IMR-90 (cell line): ENCODE data around the gene OSTC. TPM values are rescaled to one million over a fixed set of nuclear protein-coding genes. Genes with fewer than 3 reads are reported as not detected.

Source experiments
- ATAC-seq: fragments of 200-7000 bp; cut with Tn5 transposase; 2 replicates; pipeline ENCODE4 v1.9.1; 2020; ENCODE audit warnings: low read depth, mild to moderate bottlenecking, moderate library complexity
- BruUV-seq: library from RNA; stranded (reverse); fragments of 400-500 nt; replicated peaks from 2 replicates; lab custom pipeline; 2021; lab: Mats Ljungman, UMichigan
- CTCF ChIA-PET: fragments of 300-600 bp; formaldehyde crosslinking; extraction: SDS; loops from one replicate; lab custom pipeline; 2021; ENCODE audit warnings: antibody characterized with exemption; lab: Yijun Ruan, JAX
- POLR2A ChIA-PET: fragments of 300-600 bp; sonication (Branson Sonifier 250); formaldehyde crosslinking; loops from one replicate; lab custom pipeline; 2022; ENCODE audit warnings: antibody characterized with exemption; ENCODE audit not compliant: unreplicated experiment; lab: Charles Lee
- DNase-seq: peaks from one replicate; pipeline ENCODE4 v3.0.0; 2013
- H2AFZ ChIP-seq: replicated peaks from 2 replicates; pipeline ENCODE3; 2013; ENCODE audit warnings: low read length, mild to moderate bottlenecking; ENCODE audit not compliant: poor library complexity
- H2AK5ac ChIP-seq: 2 replicates; pipeline ENCODE4 v1.6.1; 2013; ENCODE audit warnings: low read depth, low read length, inconsistent platforms
- H2AK9ac ChIP-seq: replicated peaks from 2 replicates; pipeline ENCODE3; 2013; ENCODE audit warnings: mild to moderate bottlenecking, low read depth, low read length, moderate library complexity; ENCODE audit not compliant: poor library complexity
- H2BK120ac ChIP-seq: 2 replicates; pipeline ENCODE4 v1.6.1; 2013; ENCODE audit warnings: low read depth, low read length, inconsistent platforms
- H2BK15ac ChIP-seq: 3 replicates; pipeline ENCODE4 v1.6.1; 2013; ENCODE audit warnings: low read depth, low read length, inconsistent platforms
- H2BK20ac ChIP-seq: 2 replicates; pipeline ENCODE4 v1.6.1; 2013; ENCODE audit warnings: low read depth, mild to moderate bottlenecking, inconsistent platforms, low read length, moderate library complexity
- H2BK5ac ChIP-seq: 2 replicates; pipeline ENCODE4 v1.6.1; 2013; ENCODE audit warnings: mild to moderate bottlenecking, low read depth, low read length, inconsistent platforms; ENCODE audit not compliant: poor library complexity, severe bottlenecking
- H3K14ac ChIP-seq: replicated peaks from 2 replicates; pipeline ENCODE4 v1.6.1; 2013; ENCODE audit warnings: low read depth, low read length, inconsistent platforms
- H3K18ac ChIP-seq: 2 replicates; pipeline ENCODE4 v1.6.1; 2013; ENCODE audit warnings: low read depth, low read length, control low read depth
- H3K23ac ChIP-seq: 2 replicates; pipeline ENCODE4 v1.6.1; 2013; ENCODE audit warnings: low read depth, low read length, inconsistent platforms
- H3K27ac ChIP-seq: 2 replicates; pipeline ENCODE4 v1.5.1; 2013; ENCODE audit warnings: mild to moderate bottlenecking, control low read depth, low read length; ENCODE audit not compliant: insufficient read depth
- H3K27me3 ChIP-seq: 2 replicates; pipeline ENCODE4 v1.6.1; 2013; ENCODE audit warnings: low read length; ENCODE audit not compliant: control insufficient read depth, insufficient read depth
- H3K36me3 ChIP-seq: 2 replicates; pipeline ENCODE4 v1.6.1; 2013; ENCODE audit warnings: low read length, mixed read lengths; ENCODE audit not compliant: control insufficient read depth, insufficient read depth
- H3K4ac ChIP-seq: 2 replicates; pipeline ENCODE4 v1.6.1; 2013; ENCODE audit warnings: low read depth, low read length, inconsistent platforms
- H3K4me1 ChIP-seq: 2 replicates; pipeline ENCODE4 v1.6.1; 2013; ENCODE audit warnings: low read length, mixed read lengths; ENCODE audit not compliant: control insufficient read depth, insufficient read depth
- H3K4me2 ChIP-seq: 2 replicates; pipeline ENCODE4 v1.6.1; 2013; ENCODE audit warnings: low read depth, mild to moderate bottlenecking, control low read depth, low read length, moderate library complexity
- H3K4me3 ChIP-seq: 2 replicates; pipeline ENCODE4 v1.5.1; 2013; ENCODE audit warnings: low read depth, mild to moderate bottlenecking, control low read depth, low read length, moderate library complexity; ENCODE audit not compliant: insufficient read depth
- H3K56ac ChIP-seq: 2 replicates; pipeline ENCODE4 v1.6.1; 2013; ENCODE audit warnings: low read length, inconsistent platforms; ENCODE audit not compliant: insufficient read depth; ENCODE audit errors: extremely low read depth
- H3K79me1 ChIP-seq, 2 experiments: 2 replicates each; pipeline ENCODE4 v1.6.1; 2013; ENCODE audit warnings: low read length in 2 of 2, inconsistent platforms in 1 of 2, low read depth in 1 of 2
- H3K9ac ChIP-seq: 2 replicates; pipeline ENCODE4 v1.6.1; 2013; ENCODE audit warnings: low read depth, low read length, control low read depth
- H3K9me1 ChIP-seq: 2 replicates; pipeline ENCODE4 v1.6.1; 2013; ENCODE audit warnings: low read length, inconsistent platforms; ENCODE audit not compliant: insufficient read depth
- H3K9me3 ChIP-seq: 2 replicates; pipeline ENCODE4 v1.6.1; 2013; ENCODE audit warnings: low read length; ENCODE audit not compliant: control insufficient read depth, insufficient read depth
- H4K20me1 ChIP-seq: 2 replicates; pipeline ENCODE4 v1.6.1; 2013; ENCODE audit warnings: low read length, inconsistent platforms; ENCODE audit not compliant: insufficient read depth
- H4K5ac ChIP-seq: 2 replicates; pipeline ENCODE4 v1.6.1; 2013; ENCODE audit warnings: mild to moderate bottlenecking, low read depth, low read length, control low read depth
- H4K8ac ChIP-seq, 2 experiments: 2 replicates each; pipeline ENCODE4 v1.6.1; 2013; ENCODE audit warnings: low read depth in 2 of 2, low read length in 2 of 2, control low read depth in 1 of 2, inconsistent platforms in 1 of 2
- H4K91ac ChIP-seq: 2 replicates; pipeline ENCODE4 v1.6.1; 2013; ENCODE audit warnings: low read depth, low read length, inconsistent platforms; ENCODE audit not compliant: insufficient read depth
- BHLHE40 ChIP-seq: fragments of 150-350 bp; IDR thresholded peaks from 2 replicates; pipeline ENCODE4 v1.6.1; 2016; ENCODE audit warnings: mild to moderate bottlenecking, low read depth, low read length
- CHD1 ChIP-seq: IDR thresholded peaks from 2 replicates; pipeline ENCODE4 v1.6.1; 2012; ENCODE audit warnings: low read depth, low read length, improper control_type of control experiment
- MXI1 ChIP-seq: IDR thresholded peaks from 2 replicates; pipeline ENCODE4 v1.6.1; 2012; ENCODE audit warnings: low read depth, mild to moderate bottlenecking, low read length, moderate library complexity, borderline replicate concordance
- POLR2A ChIP-seq: IDR thresholded peaks from 2 replicates; pipeline ENCODE4 v1.6.1; 2012; ENCODE audit warnings: mild to moderate bottlenecking, low read depth, low read length
- WGBS, 2 experiments: methylation state at CpG; one replicate each; pipeline versions ENCODE4 v1.1.5 to v1.1.7; 2013; ENCODE audit warnings: missing lambda C conversion rate in 2 of 2; ENCODE audit not compliant: insufficient read length in 1 of 2; ENCODE audit errors: extremely low coverage in 2 of 2; 5-methylcytosine and 5-hydroxymethylcytosine counted together
- dilution Hi-C: fragments of 300-500 bp; cut with HindIII; formaldehyde crosslinking; loops from one replicate; pipeline ENCODE4 v1.14.3; 2018; ENCODE audit warnings: low sequenced_read_pairs; ENCODE audit not compliant: unreplicated experiment
- in situ Hi-C: fragments of 300-500 bp; cut with MboI; formaldehyde crosslinking; loops from 3 replicates; pipeline ENCODE4 v1.14.3; 2019; ENCODE audit warnings: low sequenced_read_pairs, inconsistent platforms, mixed read lengths
- intact Hi-C: fragments of 100-400 bp; cut with micrococcal nuclease; formaldehyde crosslinking; loops from 2 replicates; pipeline ENCODE4 v1.10.0; 2022
- polyA plus RNA-seq, 3 experiments: library from polyadenylated mRNA; depleted of rRNA; stranded (reverse); fragments of >200 nt; gene quantifications; 2 replicates each; pipeline ENCODE4 v1.2.3, GENCODE V29; 2012; ENCODE audit warnings: low replicate concordance in 1 of 3
- total RNA-seq: library from RNA; depleted of rRNA; stranded (reverse); fragments of >200 nt; gene quantifications from 2 replicates; pipeline ENCODE4 v1.2.3, GENCODE V29; 2012
- TF ChIP-seq, protein P1 (sequence below): conservative IDR thresholded peaks from 2 replicates; pipeline ENCODE4 v1.5.1; 2012; ENCODE audit warnings: mild to moderate bottlenecking, low read depth, low read length, improper control_type of control experiment
- TF ChIP-seq, protein P2 (sequence below): fragments of 150-350 bp; IDR thresholded peaks from 2 replicates; pipeline ENCODE4 v1.6.1; 2016; ENCODE audit warnings: low read depth, mild to moderate bottlenecking, low read length, moderate library complexity, borderline replicate concordance

Gene OSTC
- total and polyA plus RNA-seq, 2 of the 4 experiments (the other 2 are of a cell fraction) = 173 to 13,576 TPM

DNA sequence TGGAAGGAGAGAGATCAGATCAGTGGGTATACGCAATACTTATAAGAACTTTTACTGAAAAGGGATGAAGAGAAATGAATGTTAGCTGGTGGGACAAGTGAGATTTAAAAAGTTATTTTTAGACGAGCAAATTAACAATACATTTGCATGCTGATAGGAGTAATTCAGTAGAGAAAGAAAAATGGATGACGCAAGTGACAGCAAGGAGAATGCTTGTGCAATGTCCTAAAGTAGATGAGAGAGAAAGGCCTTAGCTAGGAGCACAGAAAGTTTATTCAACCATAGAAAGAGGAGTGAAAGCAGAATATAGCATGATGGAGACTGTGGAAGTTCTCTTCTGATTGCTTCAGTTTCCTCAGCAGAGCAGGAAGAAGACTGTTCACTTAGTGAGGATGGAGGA, 45.8 kb downstream of the OSTC start:
- intact Hi-C loops = no loop called here
- Histone ChIP-seq H4K91ac (no peak overlapping the region), H3K9ac (no peak overlapping the region), H2AK9ac (no peak overlapping the region), H3K56ac (no peak overlapping the region), H2BK5ac (no peak overlapping the region), H3K4ac (no peak overlapping the region), H4K8ac (no peak overlapping the region), H3K4me2 (no peak overlapping the region), H3K23ac (no peak overlapping the region), H3K4me3 (no peak overlapping the region), H3K79me1 (no peaks in the 10 kb centered on the region), H3K4me1 (no peaks in the 10 kb centered on the region), H4K20me1 (no peaks in the 10 kb centered on the region), H3K9me1 (no peaks in the 10 kb centered on the region), H3K27me3 (peaks cover 1% of the 10 kb centered on the region), H2BK20ac (no peak overlapping the region), H3K36me3 (no peaks in the 10 kb centered on the region), H3K27ac (no peak overlapping the region), H3K18ac (no peak overlapping the region), H2BK15ac (no peak overlapping the region), H3K9me3 (no peaks in the 10 kb centered on the region), H2BK120ac (no peak overlapping the region), H3K14ac (no peak overlapping the region), H2AK5ac (no peak overlapping the region), H2AFZ (no peak overlapping the region), H4K5ac (no peak overlapping the region)
- dilution Hi-C loops = no loop called here
- no peak for ATAC-seq
- no TSS peak for BruUV-seq
- POLR2A ChIA-PET = no interaction called here
- in situ Hi-C loops = no loop called here
- no peak for TF ChIP-seq POLR2A
- TF ChIP-seq BHLHE40 = no peak
- TF ChIP-seq, protein P1, sequence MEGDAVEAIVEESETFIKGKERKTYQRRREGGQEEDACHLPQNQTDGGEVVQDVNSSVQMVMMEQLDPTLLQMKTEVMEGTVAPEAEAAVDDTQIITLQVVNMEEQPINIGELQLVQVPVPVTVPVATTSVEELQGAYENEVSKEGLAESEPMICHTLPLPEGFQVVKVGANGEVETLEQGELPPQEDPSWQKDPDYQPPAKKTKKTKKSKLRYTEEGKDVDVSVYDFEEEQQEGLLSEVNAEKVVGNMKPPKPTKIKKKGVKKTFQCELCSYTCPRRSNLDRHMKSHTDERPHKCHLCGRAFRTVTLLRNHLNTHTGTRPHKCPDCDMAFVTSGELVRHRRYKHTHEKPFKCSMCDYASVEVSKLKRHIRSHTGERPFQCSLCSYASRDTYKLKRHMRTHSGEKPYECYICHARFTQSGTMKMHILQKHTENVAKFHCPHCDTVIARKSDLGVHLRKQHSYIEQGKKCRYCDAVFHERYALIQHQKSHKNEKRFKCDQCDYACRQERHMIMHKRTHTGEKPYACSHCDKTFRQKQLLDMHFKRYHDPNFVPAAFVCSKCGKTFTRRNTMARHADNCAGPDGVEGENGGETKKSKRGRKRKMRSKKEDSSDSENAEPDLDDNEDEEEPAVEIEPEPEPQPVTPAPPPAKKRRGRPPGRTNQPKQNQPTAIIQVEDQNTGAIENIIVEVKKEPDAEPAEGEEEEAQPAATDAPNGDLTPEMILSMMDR = no peak
- no peak for TF ChIP-seq MXI1
- TF ChIP-seq CHD1 = no peak
- TF ChIP-seq, protein P2, sequence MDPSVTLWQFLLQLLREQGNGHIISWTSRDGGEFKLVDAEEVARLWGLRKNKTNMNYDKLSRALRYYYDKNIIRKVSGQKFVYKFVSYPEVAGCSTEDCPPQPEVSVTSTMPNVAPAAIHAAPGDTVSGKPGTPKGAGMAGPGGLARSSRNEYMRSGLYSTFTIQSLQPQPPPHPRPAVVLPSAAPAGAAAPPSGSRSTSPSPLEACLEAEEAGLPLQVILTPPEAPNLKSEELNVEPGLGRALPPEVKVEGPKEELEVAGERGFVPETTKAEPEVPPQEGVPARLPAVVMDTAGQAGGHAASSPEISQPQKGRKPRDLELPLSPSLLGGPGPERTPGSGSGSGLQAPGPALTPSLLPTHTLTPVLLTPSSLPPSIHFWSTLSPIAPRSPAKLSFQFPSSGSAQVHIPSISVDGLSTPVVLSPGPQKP = no peak
- CTCF ChIA-PET = no interaction called here
- DNase-seq = no peak
- WGBS, 2 experiments = 80% methylated on average over 1 of the region's 3 CpGs; no CpG with 5 or more reads in 1 of the 2 experiments
